Measurements from ENCODE around the gene HYAL2.

HYAL2 gene

DNA sequence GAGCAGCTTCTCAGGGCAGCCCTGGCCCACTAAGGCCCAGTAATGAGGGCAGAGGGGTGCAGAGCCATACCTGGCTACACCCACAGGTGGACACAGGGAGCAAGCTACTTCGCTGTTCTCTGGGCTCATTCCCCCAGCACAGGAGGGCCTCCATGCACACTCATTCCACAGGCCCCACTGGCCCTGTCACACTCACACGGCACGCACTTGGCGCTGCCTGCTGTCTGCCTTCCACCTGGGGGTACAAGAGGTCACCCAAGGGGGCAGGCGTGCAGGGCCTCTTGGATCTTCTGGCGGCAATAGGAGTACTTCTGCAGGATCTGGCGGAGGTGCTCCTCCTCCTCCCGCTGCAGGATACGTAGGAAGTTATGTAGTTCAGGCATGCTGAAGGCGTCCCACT is 7.8 kb upstream of the HYAL2 start:
- DNase-seq (ENCODE audit: low read depth) = no peak

DNA sequence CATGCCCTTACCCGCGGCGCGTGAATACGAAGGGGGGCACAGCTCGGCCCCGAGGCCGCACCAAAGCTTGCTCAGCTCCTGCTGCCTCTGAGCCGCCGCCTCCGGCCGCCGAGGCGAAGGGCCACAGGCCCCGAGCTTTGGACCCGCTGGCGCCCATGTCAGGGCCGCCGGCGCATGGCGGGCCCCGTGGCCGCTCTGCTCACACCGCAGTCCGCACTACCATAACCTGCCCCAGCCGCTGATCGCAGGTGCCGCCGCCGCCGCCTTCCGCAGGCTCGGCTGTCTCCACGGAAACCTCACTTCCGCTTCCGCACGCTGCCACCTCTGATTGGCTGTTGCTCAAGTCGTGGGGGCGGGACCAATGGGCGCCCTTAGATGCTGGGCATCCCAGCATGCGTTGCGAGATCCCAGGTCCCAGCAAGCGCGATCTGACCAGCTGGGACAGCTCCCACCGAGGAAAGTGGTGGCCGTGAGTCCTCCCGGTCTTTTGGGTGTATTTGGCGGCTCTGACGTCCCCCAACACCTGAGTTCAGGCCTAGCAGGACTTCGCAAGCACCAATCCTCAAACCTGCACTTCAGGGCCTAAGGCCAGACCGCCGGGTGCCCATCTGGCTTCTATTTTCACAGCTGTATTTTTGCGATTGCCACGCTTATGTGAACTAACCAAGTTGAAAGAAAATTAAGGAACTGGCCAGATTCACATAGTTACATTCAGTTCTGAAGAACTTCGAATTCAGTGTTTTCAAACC is 5.6 kb upstream of the HYAL2 start, which contains the start of gene TUSC2:
Gene TUSC2 (minus strand): TSS at position 281 of the 749 bp plus-strand sequence. CDS start 124 bp downstream, at position 157.
- DNase-seq (ENCODE audit: low read depth) = peak; percentile 94

DNA sequence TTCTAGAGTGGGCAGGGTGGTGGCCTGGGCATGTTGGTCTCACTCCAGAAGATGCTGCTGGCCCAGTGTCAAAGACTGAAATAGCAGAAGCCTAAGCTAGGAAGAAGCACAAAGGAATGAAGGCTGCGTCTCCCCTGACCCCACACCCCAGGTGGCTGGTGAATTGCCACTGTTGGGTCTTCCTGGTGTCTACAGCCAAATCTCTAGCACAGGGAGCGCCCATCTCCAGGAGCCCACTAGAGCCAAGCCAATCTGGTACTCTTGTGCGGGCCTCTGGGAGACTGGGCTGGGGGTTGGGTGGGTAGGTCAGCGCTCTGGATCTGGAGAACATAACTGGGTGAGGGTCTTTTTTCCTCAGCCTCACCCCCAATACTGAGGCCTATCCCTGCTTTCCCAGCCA is 4.6 kb upstream of the HYAL2 start:
- DNase-seq (ENCODE audit: low read depth) = no peak

DNA sequence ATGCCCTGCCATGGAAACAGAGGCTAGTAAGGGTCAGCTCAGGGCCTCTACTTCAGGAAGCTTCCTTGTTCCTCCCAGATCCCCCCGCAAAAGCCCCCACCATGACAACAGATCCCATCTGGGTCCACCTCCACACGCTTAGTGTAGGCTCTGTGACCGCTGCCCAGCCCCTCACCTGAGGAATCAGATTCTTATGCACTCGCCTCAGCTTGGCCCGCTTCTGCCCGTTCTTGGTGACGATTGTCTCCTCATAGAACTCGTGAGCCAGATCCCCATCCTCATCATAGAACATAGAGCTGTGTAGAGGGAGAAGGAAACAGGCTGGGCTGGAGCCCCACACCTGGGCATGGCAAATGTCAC is 3.6 kb upstream of the HYAL2 start:
- no peak for DNase-seq (ENCODE audit: low read depth)

DNA sequence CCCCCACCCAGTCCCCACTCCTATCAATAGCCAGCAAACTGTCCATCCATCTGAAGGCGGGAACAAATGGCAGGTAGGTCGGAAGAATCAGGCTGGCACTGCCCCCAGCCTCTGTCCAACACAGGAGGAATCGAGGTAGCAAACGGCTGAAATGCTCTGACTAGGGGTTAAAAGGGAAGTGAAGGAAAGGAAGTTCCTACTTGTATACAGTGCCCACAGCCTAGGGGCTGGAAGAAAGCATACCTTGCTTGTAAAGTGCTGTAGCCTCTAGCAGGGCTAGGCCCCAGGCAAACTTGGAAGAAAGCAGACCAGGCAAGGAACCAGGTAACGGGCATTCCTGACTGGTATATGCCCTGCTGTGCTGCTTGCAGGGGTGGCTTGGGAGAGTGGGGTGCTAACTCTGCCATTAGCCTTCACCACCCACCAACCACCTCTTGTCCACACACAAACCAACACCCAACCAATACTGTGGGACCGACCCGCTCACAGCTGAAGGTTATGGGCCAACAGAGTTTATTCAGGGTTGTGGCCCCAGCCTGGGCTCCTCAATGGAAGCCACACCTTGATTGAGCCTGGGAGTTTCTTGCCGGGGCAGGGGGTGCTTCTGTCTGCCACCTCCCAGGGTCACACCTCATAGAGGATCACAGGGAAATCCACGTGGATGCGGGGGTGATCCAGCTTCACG is 3.1 kb upstream of the HYAL2 start:
- DNase-seq (ENCODE audit: low read depth) = no peak

DNA sequence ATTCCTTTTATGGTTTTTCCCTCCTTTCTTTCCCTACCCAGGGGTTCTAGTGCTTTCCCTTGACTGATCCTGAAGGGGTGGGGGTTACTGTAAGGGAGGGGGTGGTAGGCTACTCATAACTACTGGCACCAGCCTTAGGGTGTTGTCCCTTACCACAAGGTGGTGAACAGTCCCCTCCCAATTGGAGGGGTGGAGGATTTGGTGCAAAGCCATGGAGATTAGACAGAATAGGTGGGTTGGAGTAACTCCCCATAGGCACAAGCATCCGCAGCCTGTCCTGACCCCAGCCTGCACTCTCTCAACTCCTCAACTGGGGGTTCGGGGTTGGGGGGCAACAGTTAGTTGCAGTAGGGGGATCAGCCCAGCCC is 2.6 kb upstream of the HYAL2 start:
- no peak for DNase-seq (ENCODE audit: low read depth)

DNA sequence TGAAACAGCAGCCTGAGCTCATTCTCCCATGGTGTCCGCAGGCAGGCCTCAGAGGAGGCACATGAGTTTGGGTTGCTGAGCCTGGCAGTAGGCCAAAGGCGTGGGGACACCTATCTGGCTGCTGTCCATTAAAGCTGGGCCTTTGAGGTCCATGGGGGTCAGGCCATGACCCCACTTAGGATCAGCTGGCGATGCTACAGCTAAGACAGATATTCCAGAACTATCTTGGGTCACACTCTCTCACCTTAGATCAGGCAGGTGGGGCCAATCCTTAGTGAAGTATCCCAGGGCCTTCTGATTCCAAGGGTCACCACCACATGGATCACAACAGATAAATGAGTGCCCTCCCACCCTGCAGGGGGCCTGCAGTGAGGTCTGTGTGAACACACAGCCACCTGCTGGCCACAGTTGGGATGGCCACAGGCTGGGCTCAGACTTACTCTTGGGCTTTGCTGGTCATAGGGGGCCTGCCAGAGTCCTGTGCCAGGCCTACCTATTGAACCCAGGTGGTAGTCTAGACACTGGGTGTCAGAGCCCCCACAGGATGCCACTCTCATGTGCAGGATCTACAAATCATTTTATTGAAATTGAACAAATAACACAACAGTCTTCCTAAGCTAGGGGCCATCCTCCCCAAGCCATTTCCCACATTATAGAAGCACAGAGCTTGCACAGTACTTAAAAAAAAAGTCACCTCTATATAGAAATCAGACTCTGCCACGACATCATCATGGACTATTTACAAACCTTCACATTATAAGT is 2.0 kb upstream of the HYAL2 start:
- no peak for DNase-seq (ENCODE audit: low read depth)

DNA sequence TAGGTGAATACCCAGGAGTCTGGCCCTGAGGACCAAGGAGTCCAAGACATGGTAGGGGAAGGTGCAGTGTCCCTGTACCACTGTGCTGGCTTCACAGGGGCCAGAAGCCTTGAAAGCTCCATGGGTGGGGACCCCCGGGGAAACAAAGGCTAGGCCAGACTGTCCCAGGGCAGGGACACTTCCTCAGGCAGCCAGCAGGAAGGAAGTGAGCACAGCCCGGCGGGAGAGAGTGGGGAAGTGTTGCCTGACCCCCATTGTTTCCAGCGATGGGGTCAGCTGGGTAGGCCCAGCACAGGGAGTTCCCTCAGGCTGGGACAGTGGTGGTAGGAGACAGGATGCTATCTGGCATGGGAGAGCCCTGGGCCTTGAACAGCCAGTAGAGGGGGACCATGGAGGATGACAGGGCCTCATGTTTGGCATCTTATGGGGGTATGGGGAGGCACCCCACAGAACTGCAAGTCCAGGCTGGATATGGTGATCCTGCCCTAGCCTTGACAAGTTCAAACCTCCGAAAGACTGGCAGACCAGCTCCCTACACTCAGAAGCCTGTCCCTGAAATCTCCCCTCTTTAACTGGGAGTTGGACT is 1.2 kb upstream of the HYAL2 start:
- DNase-seq (ENCODE audit: low read depth) = no peak

DNA sequence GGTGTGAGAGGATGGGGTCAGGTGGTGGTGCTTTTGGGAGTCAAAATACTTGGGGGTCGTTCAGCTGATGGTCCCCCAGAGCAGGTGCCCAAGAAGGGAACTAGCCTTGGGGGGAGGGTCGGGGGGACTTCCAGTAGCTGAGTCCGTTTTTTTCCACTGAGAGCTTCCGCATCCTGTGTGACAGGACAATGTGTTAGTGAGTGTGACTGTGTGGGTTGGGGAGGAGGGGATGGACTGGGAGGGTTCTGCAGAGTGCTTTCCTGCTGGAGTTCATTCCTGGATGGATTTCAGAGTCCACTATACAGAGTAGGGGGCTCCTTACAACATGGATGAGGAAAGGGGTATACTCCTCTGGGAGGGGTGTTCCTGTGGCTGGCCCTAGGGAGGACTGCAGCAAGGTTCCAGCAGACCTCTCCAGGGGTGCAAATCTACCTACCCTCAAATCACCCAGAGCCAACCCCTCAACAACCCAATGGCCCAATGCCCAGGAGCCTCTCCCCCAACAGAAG is 601 bp upstream of the HYAL2 start:
- DNase-seq (ENCODE audit: low read depth) = no peak

DNA sequence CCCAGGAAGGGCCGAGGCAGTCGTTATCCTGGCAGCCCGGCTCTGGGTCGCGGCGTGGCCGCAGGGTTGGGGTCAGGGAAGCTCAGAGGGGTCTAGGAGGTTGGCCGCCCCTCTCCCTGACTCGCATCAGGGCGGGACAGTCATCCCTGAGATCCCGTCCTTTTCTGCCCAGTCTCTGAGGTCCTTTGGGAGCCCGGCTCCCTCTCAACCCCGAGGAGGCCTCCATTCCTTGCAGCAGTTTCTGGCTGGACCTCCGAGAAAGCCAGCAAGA is 495 bp downstream of the HYAL2 start:
- DNase-seq (ENCODE audit: low read depth) = no peak

DNA sequence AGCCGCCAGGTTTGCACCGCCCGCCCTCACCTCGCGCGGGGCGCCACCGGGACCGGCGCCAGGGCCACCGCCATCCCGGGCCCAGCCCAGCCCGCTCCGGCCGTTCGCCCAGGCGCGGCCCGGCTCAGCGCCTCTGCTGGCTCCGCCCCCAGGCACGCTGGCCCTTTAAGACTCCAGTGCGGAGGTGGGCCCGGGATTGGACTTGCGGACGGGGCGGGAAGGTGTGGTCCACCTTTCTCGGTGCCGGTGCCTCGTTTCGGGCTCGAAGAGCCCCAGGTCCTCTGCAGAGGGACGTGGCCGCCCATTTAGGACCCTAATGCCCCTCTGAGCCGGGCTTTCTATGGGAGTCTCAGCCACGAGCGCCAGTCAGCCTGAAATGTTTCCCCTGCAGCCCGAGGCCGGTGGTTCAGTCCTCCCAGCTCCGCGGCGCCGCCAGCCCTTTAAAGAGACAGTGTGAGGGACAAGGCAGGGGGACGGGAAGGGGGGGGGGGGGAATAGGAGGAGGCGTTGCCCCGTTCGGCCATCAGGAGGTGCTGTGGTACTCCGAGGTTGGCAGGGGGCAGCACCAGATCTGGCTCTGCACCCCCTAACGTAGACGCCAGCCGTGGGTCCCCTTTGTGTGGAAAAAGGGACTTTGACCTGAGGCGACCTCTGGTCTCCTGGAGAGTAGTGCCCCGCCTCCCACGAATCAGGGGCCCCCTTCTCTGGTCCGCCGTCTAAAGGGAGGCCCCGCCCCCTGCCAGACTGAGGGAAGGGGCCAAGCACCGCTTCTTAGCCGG is 1.0 kb downstream of the HYAL2 start:
- peak; percentile 89 for DNase-seq (ENCODE audit: low read depth)

DNA sequence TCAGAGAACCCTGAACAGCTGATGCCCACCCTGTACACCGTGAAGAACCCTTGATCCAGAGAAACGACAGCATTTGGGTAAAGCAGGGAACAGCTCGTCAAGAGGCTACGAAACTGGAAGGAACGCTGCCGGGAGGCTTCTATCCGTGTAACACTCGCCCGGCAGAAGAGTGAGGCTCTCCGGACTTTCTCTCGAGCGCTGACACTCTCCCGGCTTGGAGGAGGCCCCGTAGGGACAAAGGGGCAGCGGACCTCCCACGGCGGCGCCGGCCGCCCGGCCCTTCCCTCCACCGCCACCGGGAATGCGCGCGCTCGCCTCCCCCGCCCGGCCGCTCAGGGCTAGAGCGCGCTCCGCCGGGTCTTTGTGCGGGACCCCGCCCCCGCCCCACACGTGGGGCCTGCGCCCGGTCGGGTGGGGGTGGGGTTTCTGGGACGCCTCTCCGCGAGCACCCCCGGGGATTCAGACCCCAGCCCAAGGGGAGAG is 1.7 kb downstream of the HYAL2 start:
- DNase-seq (ENCODE audit: low read depth) = no peak

DNA sequence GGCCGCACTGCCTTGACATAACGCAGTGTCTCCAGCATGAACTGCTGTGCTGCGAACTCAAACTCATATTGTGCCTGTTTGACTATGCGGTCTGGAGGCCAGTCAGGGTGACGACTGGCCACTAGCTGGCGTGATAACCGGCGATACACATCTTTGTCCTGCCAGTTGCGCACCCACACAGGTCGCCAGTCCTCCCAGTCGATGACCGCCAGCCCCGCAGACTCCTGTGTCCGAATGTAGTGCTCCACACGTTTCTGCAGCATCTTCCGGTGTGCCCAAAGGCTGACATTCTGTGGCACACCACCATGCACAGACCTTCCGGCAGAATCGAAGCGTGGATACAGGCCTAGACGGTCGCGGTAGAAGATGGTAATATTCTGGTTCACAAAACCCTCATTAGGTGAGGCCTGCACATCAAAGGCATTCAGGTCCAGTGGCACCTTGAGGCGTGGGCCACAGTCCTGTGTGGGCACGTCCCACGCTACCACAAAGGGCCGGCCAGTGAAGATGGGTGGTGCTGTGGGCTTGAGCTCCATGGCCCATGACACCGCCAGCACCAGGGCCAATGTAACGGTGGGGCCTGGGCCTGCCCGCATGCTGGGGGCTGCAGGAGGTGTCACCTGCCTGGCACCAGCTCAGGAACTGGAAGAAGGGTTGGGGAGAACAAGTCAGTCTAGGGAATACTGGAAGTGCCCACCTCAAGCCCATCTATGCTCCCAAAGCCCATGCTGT is 2.5 kb downstream of the HYAL2 start:
- DNase-seq (ENCODE audit: low read depth) = no peak

DNA sequence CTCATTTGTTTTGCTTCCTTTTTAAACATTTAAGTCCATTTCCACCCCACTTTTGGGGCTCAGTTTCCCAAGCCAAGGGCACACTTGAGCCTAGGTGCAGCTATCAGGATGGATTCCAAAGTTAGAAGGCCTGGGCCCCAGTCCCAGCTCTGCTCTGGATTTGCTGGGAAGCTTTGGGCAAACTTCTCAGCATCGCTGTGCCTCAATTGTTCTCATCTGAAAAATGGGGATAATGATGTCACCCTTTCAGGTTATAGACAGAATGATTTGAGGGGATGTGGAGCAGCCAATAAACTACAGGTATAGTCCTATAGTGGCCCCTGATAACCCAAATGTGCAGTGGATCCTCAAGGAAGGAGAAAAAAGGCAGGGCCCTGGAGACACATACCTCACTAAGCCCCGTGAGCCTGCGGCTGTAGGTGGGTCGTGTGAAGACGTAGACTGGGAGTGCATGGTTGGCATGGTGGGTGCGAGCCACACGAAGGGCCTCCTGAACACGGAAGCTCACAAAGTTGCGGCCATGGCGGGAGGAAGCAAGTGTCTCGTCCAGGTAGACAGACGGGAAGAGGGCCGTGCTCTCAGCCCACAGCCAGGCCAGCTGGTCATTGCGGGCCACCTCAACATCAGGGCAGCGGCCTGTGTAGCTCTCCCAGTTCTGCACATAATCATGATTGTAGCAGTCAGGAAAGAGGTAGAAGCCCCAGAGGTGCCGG is 3.2 kb downstream of the HYAL2 start:
- DNase-seq (ENCODE audit: low read depth) = no peak

DNA sequence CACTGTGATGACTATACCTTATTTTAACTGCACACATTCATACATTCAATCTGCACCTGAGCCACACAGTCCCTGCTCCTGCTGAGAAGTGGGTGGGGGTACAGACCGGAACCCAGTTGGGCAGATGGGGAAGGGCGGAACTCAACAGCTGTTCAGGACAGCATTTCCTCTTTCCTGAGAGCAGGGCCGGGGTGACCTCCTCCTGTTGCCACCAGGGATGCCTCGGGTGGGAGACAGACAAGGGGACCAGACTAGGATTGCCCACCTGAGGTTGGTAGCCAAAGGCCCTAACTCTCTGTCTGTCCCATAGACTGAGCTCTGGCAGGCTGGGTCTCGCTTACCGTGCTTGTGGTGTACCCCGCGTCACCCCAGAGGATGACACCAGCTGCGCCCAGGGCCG is 3.9 kb downstream of the HYAL2 start:
- DNase-seq (ENCODE audit: low read depth) = no peak

DNA sequence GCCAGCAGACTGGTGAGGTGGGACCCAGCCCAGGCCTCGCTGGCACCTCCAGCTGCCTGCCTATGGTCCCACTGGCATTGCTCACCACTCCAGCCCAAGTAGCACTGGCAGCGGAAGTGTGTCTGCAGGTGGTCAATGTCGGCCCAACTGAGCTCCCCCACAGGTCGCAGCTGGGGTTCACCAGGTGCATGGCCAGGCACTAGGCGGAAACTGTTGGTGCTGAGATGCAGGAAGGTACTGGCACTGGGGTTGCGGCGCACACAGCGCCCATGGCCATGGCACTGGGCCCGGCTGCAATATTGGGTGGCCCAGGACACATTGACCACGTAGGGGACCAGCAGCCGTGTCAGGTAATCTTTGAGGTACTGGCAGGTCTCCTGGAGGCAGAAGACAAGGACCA is 4.4 kb downstream of the HYAL2 start:
- no peak for DNase-seq (ENCODE audit: low read depth)

DNA sequence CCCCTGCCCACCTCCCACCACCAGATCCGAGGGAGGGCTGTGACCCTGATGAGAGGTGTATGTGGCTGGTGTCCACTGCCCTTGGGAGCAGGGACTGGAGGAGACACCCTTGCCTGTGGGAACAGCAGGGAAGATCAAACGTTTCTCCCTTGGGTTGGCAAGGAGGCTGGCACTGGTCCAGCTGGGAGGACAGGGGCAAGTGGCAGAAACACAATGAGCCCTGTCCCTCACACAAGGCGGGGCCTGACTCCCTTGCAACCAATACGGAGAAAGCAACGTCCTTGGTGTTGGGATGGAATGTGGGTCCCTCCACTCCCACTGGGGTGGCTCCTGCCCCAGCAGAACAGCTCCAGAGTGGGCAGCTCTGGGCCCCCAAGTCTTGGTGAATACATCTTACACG is 5.2 kb downstream of the HYAL2 start:
- DNase-seq (ENCODE audit: low read depth) = no peak

DNA sequence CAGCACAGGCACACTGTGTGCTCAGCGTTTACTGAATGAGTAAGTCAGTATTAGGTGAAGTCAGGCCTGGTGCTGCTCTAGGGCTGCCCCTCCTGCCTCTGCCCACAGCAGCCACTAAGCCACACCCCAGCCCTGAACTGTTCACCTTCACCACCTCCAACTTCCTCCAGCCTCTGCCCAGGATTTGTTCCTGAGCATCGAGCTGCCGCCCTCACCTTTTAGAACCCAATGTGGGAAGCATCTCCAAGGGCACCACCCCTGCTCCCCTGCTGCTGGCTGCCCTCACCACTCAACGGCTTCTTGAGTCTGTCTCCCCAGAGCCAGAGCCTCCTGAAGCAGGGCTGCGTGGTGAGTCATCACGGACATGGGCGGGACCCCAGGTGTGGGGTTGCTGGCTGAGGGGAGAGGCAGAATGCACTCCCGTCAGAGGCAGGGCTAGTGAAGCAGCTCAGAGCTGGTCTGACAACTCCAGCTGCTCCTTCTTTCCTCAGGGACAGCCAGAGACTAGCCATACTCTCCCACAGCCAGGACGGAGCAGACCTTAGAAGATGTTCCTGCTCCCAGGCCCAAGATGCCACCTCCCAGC is 5.8 kb downstream of the HYAL2 start:
- no peak for DNase-seq (ENCODE audit: low read depth)

DNA sequence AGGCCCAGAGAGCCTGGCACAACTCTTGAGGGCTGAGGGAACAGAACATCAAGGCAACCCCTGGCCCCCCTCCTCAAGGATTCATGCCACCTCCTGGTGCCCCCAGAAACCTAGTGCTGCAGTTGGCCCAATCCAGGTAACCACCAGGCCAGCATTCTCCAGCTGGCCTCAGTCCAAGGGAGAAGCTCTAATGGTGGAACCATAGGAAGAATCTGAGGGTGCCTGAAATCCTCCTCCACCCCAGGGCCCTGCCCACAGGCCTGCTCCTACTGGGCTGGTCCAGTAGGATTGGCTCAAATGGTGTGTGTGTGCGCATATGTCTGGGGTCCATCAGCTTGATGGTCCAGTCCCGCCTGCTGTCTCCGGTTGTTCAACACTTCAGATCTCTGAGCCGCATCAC is 7.7 kb downstream of the HYAL2 start:
- no peak for DNase-seq (ENCODE audit: low read depth)

DNA sequence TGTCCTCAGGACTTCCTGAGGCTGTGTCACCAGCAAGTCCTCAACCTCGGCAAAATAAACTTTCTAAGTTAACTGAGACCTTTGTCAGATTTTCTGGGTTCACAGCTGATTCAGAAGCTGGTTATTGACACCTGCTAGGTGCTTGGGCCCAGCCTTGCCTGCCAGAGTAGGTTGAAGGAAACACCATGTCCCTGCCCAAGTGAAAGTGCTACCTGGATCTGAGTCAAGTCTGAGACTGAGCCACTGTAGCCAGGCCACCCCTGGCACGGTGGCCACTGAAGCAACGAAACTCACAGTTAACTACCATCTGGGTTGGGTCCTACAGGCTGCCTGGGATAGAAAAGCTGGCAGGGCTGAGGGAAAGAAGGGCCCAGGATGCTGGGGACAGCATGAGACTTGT is 8.2 kb downstream of the HYAL2 start:
- no peak for DNase-seq (ENCODE audit: low read depth)

Measured in CMK (cell line).